Measurements from ENCODE around the gene TNFRSF18. TPM values are rescaled to one million over a fixed set of nuclear protein-coding genes. Genes with fewer than 3 reads are reported as not detected.

TNFRSF18 gene
- total and polyA plus RNA-seq, 2 donors (not counting 1 experiment from before 2014, with no cell fraction given), result 10.1 to 33.5 TPM

- Mint-ChIP-seq H3K4me1 (peaks cover 12% of the 10 kb centered on the region), H3K9me3 (ENCODE audit: insufficient read depth) (no peaks in the 10 kb centered on the region), H3K27ac (no peak overlapping the region), H3K4me3 (no peak overlapping the region), H3K27me3 (no peaks in the 10 kb centered on the region)
- H4K20me1 ChIP-seq (ENCODE audit: control insufficient read depth, insufficient read depth, low read length, poor library complexity, severe bottlenecking), result no peaks in the 10 kb centered on the region
- no peak overlapping the region for H3K27ac ChIP-seq (ENCODE audit: low read length in 2 of 2)
- no peak overlapping the region for H2AFZ ChIP-seq (ENCODE audit: insufficient read depth, low read depth, low read length, poor library complexity, severe bottlenecking)
- H3K4me3 ChIP-seq (ENCODE audit: control extremely low read depth in 1 of 5, extremely low read depth in 1 of 5, insufficient read depth in 1 of 5, low read depth in 2 of 5, low read length in 4 of 5), result no peak overlapping the region
- DNase-seq (no peak), ATAC-seq (ENCODE audit: low read depth) (no peak)
- ChIA-PET POLR2A (interaction anchor here (1.4 kb wide), 1 partner anchor 10 kb away, joined by 3 read pairs; no protein-coding TSS in a partner anchor), CTCF (no interaction called here)
- intact Hi-C loops (cut with micrococcal nuclease), result no loop called here
- 96% methylated on average over 27 of the region's 29 CpGs for WGBS (ENCODE audit: insufficient coverage)
- no peaks in the 10 kb centered on the region for H3K36me3 ChIP-seq (replicated peaks in 1 of 2; ENCODE audit: control extremely low read depth in 1 of 2, control insufficient read depth in 1 of 2, extremely low read depth in 1 of 2, insufficient read depth in 2 of 2, low read length in 1 of 2)
- H3K4me1 ChIP-seq (ENCODE audit: control insufficient read depth in 2 of 2, insufficient read depth in 2 of 2, low read length in 2 of 2), result peaks cover 8 to 23% of the 10 kb centered on the region in 2 donors
- H3K79me2 ChIP-seq (ENCODE audit: control insufficient read depth, insufficient read depth, low read length), result no peaks in the 10 kb centered on the region
- TF ChIP-seq EZH2 (IDR thresholded peaks at IDR 0.05; ENCODE audit: borderline replicate concordance, insufficient read depth, low read depth, low read length, poor library complexity, severe bottlenecking), result no peak
- TF ChIP-seq CTCF (IDR thresholded peaks at IDR 0.05), result no peak
- H3K4me2 ChIP-seq (replicated peaks; ENCODE audit: low read depth, low read length, poor library complexity, severe bottlenecking), result no peak overlapping the region
- no peaks in the 10 kb centered on the region for H3K27me3 ChIP-seq (replicated peaks in 1 of 4; ENCODE audit: control extremely low read depth in 1 of 4, control insufficient read depth in 3 of 4, insufficient read depth in 4 of 4, low read length in 3 of 4)
- peaks cover 0 to 9% (median 0%) of the 10 kb centered on the region in 3 donors for H3K9me3 ChIP-seq (ENCODE audit: control extremely low read depth in 1 of 3, control insufficient read depth in 2 of 3, insufficient read depth in 1 of 3, low read length in 2 of 3)
- H3K9ac ChIP-seq (ENCODE audit: low read length), result no peak overlapping the region
These were observed 45.2 kb downstream of the TNFRSF18 start for GRCh38 chr1:1161078-1161682.

- CTCF ChIA-PET, result no interaction called here
- H3K4me2 ChIP-seq (replicated peaks; ENCODE audit: low read depth, low read length, poor library complexity, severe bottlenecking), result no peak overlapping the region
- Mint-ChIP-seq H3K4me1 (peaks cover 10% of the 10 kb centered on the region), H3K9me3 (ENCODE audit: insufficient read depth) (no peaks in the 10 kb centered on the region), H3K27me3 (no peaks in the 10 kb centered on the region), H3K27ac (no peak overlapping the region), H3K4me3 (peak overlapping the region; percentile 16)
- peaks cover 0 to 16% (median 0%) of the 10 kb centered on the region in 3 donors for H3K9me3 ChIP-seq (ENCODE audit: control extremely low read depth in 1 of 3, control insufficient read depth in 2 of 3, insufficient read depth in 1 of 3, low read length in 2 of 3)
- no peak for TF ChIP-seq EZH2 (IDR thresholded peaks at IDR 0.05; ENCODE audit: borderline replicate concordance, insufficient read depth, low read depth, low read length, poor library complexity, severe bottlenecking)
- no peak for TF ChIP-seq CTCF (IDR thresholded peaks at IDR 0.05)
- H3K27ac ChIP-seq (ENCODE audit: low read length in 2 of 2), result no peak overlapping the region
- H3K9ac ChIP-seq (ENCODE audit: low read length), result no peak overlapping the region
- peaks cover 8 to 23% of the 10 kb centered on the region in 2 donors for H3K4me1 ChIP-seq (ENCODE audit: control insufficient read depth in 2 of 2, insufficient read depth in 2 of 2, low read length in 2 of 2)
- no peak overlapping the region for H3K4me3 ChIP-seq (ENCODE audit: control extremely low read depth in 1 of 5, extremely low read depth in 1 of 5, insufficient read depth in 1 of 5, low read depth in 2 of 5, low read length in 4 of 5)
- no peaks in the 10 kb centered on the region for H3K27me3 ChIP-seq (replicated peaks in 1 of 4; ENCODE audit: control extremely low read depth in 1 of 4, control insufficient read depth in 3 of 4, insufficient read depth in 4 of 4, low read length in 3 of 4)
- ATAC-seq (ENCODE audit: low read depth) (no peak), DNase-seq (no peak)
- POLR2A ChIA-PET, result interaction anchor here (1.4 kb wide), 1 partner anchor 11 kb away, joined by 3 read pairs; no protein-coding TSS in a partner anchor
- no peaks in the 10 kb centered on the region for H4K20me1 ChIP-seq (ENCODE audit: control insufficient read depth, insufficient read depth, low read length, poor library complexity, severe bottlenecking)
- H2AFZ ChIP-seq (ENCODE audit: insufficient read depth, low read depth, low read length, poor library complexity, severe bottlenecking), result no peak overlapping the region
- WGBS (ENCODE audit: insufficient coverage), result 90% methylated on average over 21 of the region's 23 CpGs
- no peaks in the 10 kb centered on the region for H3K36me3 ChIP-seq (replicated peaks in 1 of 2; ENCODE audit: control extremely low read depth in 1 of 2, control insufficient read depth in 1 of 2, extremely low read depth in 1 of 2, insufficient read depth in 2 of 2, low read length in 1 of 2)
- intact Hi-C loops (cut with micrococcal nuclease), result no loop called here
- no peaks in the 10 kb centered on the region for H3K79me2 ChIP-seq (ENCODE audit: control insufficient read depth, insufficient read depth, low read length)
These were observed 46.0 kb downstream of the TNFRSF18 start for GRCh38 chr1:1160281-1160930.
